Muscle layer of duodenum (tissue), 2 donors: Measurements from ENCODE around the gene ZBTB49.

Experiments
- H3K27ac ChIP-seq: one replicate; pipeline ENCODE4 v1.7.0; 2013; ENCODE audit warnings: mild to moderate bottlenecking, low read length
- H3K27me3 ChIP-seq: one replicate; pipeline ENCODE4 v1.7.0; 2013; ENCODE audit warnings: low read depth, mild to moderate bottlenecking, control low read depth, low read length
- H3K36me3 ChIP-seq, 2 donors: one replicate each; pipeline ENCODE4 v1.7.0; 2013; ENCODE audit warnings: low read length in 2 of 2, control low read depth in 1 of 2, mild to moderate bottlenecking in 1 of 2; ENCODE audit not compliant: insufficient read depth in 2 of 2, control insufficient read depth in 1 of 2
- H3K4me1 ChIP-seq, 2 donors: one replicate each; pipeline ENCODE4 v1.7.0; 2013; ENCODE audit warnings: low read length in 2 of 2, mild to moderate bottlenecking in 2 of 2, control low read depth in 1 of 2, moderate library complexity in 1 of 2; ENCODE audit not compliant: insufficient read depth in 2 of 2, control insufficient read depth in 1 of 2
- H3K4me3 ChIP-seq, 2 donors: one replicate each; pipeline ENCODE4 v1.7.0; 2013; ENCODE audit warnings: low read length in 2 of 2, low read depth in 1 of 2, mild to moderate bottlenecking in 1 of 2
- H3K9me3 ChIP-seq, 2 donors: one replicate each; pipeline ENCODE4 v1.7.0; 2013; ENCODE audit warnings: low read length in 2 of 2, control low read depth in 1 of 2, mild to moderate bottlenecking in 1 of 2; ENCODE audit not compliant: control insufficient read depth in 1 of 2
- donor health status: healthy.

ZBTB49 gene

DNA sequence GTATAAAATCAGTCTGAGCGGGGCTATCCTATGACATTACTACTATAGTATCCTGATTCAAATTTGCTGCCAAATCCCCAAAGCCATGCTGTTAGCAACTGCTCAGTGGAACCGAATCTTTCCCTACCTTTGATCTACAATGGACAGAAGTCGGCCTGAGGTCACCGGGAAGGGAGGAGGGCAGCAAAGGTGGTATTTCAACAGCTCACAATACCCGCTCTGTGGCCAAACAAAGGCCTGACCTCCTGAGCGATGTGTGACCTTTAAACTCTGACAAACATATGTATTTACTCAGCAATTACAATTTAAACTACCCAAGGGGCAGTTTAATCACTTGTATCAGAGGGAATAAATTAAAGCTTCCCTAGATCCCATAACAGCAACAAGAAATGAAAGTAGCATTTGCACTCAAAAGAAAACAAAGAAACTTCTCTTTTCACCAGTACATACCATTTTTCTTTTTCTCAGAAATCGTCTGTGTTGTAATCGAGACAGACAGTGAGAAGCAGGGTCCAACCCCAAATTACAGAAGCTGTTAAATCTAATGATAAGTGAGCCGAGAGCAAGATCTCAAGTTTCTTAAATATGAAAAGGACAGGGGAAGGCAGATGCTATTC is 30.5 kb upstream of the ZBTB49 start:
- H3K27ac ChIP-seq, result no peak overlapping the region
- peaks cover 0 to 5% of the 10 kb centered on the region in 2 donors for H3K4me1 ChIP-seq
- H3K27me3 ChIP-seq, result no peaks in the 10 kb centered on the region

DNA sequence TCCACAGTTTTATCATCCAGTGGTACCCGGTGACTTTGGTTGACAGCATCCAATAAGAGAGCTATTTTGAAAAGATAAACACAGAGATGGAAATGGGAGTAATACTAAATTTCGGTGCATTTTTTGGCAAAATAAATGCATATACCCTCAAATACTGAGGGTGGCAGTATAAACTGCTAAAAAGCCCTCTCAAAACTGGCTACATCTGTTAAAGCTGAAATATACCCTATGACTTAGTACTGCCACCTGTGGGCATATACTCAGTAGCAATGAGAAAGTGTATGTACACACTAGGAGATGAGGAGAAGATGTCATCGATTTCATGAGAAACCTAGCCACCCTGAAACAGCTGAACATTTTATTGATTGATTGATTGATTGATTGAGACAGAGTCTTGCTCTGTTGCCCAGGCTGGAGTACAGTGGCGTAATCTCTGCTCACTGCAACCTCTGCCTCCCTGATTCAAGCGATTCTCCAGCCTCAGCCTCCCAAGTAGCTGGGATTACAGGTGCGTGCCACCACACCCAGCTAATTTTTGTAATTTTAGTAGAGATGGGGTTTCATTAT is 29.8 kb upstream of the ZBTB49 start:
- H3K27ac ChIP-seq, result no peak overlapping the region
- H3K4me3 ChIP-seq, result no peak overlapping the region
- no peaks in the 10 kb centered on the region for H3K36me3 ChIP-seq
- no peaks in the 10 kb centered on the region for H3K9me3 ChIP-seq
- peaks cover 0 to 5% of the 10 kb centered on the region in 2 donors for H3K4me1 ChIP-seq
- H3K27me3 ChIP-seq, result no peaks in the 10 kb centered on the region

More for the DNA sequence above, 30.5 kb upstream of the ZBTB49 start:
- Histone ChIP-seq H3K9me3 (no peaks in the 10 kb centered on the region), H3K4me3 (no peak overlapping the region), H3K36me3 (no peaks in the 10 kb centered on the region)

DNA sequence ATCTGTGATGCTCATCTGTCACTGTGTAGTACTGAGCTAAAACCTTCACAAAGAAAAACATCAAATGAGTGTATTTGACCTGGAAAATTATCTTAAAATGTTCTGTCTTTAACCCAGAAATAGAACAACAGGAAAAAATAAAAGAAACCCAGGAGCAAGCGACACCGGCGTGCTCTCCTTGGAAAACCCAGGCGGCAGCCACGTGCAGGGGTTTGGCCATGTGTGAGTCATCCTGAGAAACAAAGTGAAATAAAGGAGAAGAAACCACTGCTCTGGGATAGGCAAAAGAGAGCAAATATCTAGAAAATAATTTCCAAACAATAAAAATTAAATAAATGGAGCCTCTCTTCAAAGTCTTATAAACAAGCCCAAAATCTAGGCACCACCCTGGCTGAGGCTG is 22.1 kb upstream of the ZBTB49 start:
- H3K27me3 ChIP-seq, result no peaks in the 10 kb centered on the region
- no peaks in the 10 kb centered on the region for H3K4me1 ChIP-seq
- H3K27ac ChIP-seq, result no peak overlapping the region
- no peak overlapping the region for H3K4me3 ChIP-seq
- H3K36me3 ChIP-seq, result peaks cover 12 to 44% of the 10 kb centered on the region in 2 donors
- no peaks in the 10 kb centered on the region for H3K9me3 ChIP-seq

DNA sequence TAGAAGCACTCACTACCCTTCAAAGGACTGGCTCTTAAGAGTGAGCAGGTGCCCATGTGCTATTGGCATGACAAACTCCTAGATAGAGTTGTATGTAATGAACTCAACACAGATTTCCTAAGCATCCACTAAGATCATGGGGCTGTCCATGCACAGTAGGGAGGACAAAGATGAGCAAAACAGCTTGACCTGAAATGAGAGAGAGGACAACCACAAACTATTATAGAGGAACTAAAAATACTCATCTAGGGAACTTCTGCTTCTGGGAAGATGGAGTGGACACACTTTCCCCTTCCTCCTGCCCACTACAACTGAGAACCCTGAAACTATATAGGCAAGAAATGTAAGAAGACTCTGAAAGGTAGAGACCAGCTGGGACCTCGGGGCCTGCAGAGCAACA is 21.3 kb upstream of the ZBTB49 start:
- no peaks in the 10 kb centered on the region for H3K9me3 ChIP-seq
- no peak overlapping the region for H3K4me3 ChIP-seq
- H3K27me3 ChIP-seq, result no peaks in the 10 kb centered on the region
- peak overlapping the region; percentile 14 for H3K27ac ChIP-seq
- H3K36me3 ChIP-seq, result peaks cover 20 to 52% of the 10 kb centered on the region in 2 donors
- no peaks in the 10 kb centered on the region for H3K4me1 ChIP-seq

GRCh38 chr4:4269331-4269731 is 20.7 kb upstream of the ZBTB49 start:
- H3K36me3 ChIP-seq, result peaks cover 21 to 57% of the 10 kb centered on the region in 2 donors
- H3K27me3 ChIP-seq, result no peaks in the 10 kb centered on the region
- H3K4me1 ChIP-seq, result no peaks in the 10 kb centered on the region
- no peaks in the 10 kb centered on the region for H3K9me3 ChIP-seq
- H3K4me3 ChIP-seq, result no peak overlapping the region
- peak overlapping the region; percentile 14 for H3K27ac ChIP-seq

- H3K36me3 ChIP-seq, result peaks cover 27 to 62% of the 10 kb centered on the region in 2 donors
- H3K9me3 ChIP-seq, result no peaks in the 10 kb centered on the region
- no peak overlapping the region for H3K27ac ChIP-seq
- no peaks in the 10 kb centered on the region for H3K27me3 ChIP-seq
- no peaks in the 10 kb centered on the region for H3K4me1 ChIP-seq
- no peak overlapping the region for H3K4me3 ChIP-seq
These were observed 20.2 kb upstream of the ZBTB49 start for GRCh38 chr4:4269856-4270255.

GRCh38 chr4:4270529-4270928 is 19.5 kb upstream of the ZBTB49 start:
- H3K4me1 ChIP-seq, result no peaks in the 10 kb centered on the region

DNA sequence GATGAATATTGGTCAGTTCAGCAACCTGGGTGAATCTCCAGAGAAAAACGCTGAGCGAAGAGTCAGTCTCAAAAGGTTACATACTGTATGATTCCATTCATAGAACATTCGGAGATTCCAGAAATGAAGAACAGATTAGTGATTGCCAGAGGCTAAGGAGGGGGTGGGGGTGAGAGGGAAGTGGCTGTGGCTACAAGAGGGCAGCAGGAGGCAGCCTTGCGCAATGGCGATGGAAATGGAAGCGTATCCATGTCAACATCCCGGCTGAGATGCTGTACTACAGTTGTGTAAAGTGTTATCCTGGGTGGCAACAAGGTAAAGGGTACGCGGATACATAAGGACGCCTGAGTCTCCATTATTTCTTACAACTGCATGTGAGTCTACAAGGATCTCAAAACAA is 18.1 kb upstream of the ZBTB49 start:
- Histone ChIP-seq H3K27me3 (no peaks in the 10 kb centered on the region), H3K27ac (no peak overlapping the region), H3K4me1 (no peaks in the 10 kb centered on the region), H3K9me3 (no peaks in the 10 kb centered on the region), H3K4me3 (no peak overlapping the region), H3K36me3 (peaks cover 35 to 66% of the 10 kb centered on the region in 2 donors)

More at GRCh38 chr4:4270529-4270928, 19.5 kb upstream of the ZBTB49 start:
- Histone ChIP-seq H3K27ac (no peak overlapping the region), H3K27me3 (no peaks in the 10 kb centered on the region), H3K36me3 (peaks cover 31 to 69% of the 10 kb centered on the region in 2 donors), H3K9me3 (no peaks in the 10 kb centered on the region), H3K4me3 (no peak overlapping the region)

DNA sequence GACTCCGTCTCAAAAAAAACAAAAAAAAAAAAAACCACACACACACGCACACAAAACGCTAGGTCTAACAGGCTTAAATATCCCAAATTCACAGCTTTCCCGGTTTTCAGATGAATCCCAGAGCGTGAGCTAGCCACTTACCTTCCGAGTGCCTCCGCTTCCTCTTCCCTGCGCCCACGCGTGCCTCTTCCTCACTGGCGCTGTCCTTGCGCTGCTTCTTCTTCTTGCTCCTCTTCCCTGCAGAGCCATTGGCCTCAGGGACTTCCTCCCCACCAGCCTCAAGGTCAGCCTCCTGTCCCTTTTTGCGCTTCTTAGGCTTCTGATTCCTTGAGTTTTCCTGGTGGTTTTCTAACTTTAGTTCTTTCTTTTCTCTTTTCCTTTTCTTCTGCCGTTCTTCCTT is 15.8 kb upstream of the ZBTB49 start:
- H3K27me3 ChIP-seq, result no peaks in the 10 kb centered on the region
- no peaks in the 10 kb centered on the region for H3K4me1 ChIP-seq
- no peak overlapping the region for H3K4me3 ChIP-seq
- H3K9me3 ChIP-seq, result no peaks in the 10 kb centered on the region
- H3K36me3 ChIP-seq, result peaks cover 53 to 77% of the 10 kb centered on the region in 2 donors
- H3K27ac ChIP-seq, result no peak overlapping the region

- Histone ChIP-seq H3K9me3 (no peaks in the 10 kb centered on the region), H3K4me3 (no peak overlapping the region), H3K4me1 (no peaks in the 10 kb centered on the region), H3K36me3 (peaks cover 50 to 87% of the 10 kb centered on the region in 2 donors), H3K27me3 (no peaks in the 10 kb centered on the region), H3K27ac (no peak overlapping the region)
These were observed 12.5 kb upstream of the ZBTB49 start for GRCh38 chr4:4277531-4277930.

DNA sequence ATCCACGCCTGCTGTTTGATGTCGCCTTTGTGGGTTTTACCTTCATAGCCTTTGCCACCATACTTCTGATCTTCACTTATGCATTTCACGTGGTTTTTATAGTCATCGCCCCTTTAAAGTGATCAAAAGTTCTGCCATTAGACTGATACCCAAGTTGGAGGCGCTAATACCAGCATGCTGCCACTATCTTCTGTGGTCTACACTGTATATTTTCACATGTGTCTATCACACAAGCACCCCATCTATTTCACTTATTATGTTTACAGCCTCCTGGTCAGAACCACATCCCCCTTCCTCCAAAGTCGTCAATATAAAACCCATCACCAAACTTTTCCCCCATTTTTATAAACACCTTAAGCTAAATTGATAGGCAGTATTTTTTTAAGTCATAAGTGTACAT is 8.3 kb upstream of the ZBTB49 start:
- Histone ChIP-seq H3K4me1 (no peaks in the 10 kb centered on the region), H3K27ac (no peak overlapping the region), H3K4me3 (no peak overlapping the region), H3K27me3 (no peaks in the 10 kb centered on the region), H3K9me3 (no peaks in the 10 kb centered on the region), H3K36me3 (peaks cover 33 to 85% of the 10 kb centered on the region in 2 donors)
